Left renal cortex interstitium (tissue), 4 donors: ENCODE results near the gene MBNL1. TPM values are rescaled to one million over a fixed set of nuclear protein-coding genes. Genes with fewer than 3 reads are reported as not detected.
A peak's percentile ranks its signal among the peaks of the same experiment; 100 is the strongest.

Experiments
- DNase-seq, 4 donors: peaks; one replicate each; pipeline ENCODE4 v3.0.0-alpha.2; 2013; ENCODE audit warnings: low read depth in 4 of 4, low spot score in 2 of 4, missing footprints in 1 of 4
- polyA plus RNA-seq, 4 donors: library from polyadenylated mRNA; unstranded; fragments of 120-200 nt; gene quantifications; one replicate each; pipeline ENCODE4 v1.2.1, GENCODE V29; 2013; ENCODE audit not compliant: insufficient read length in 4 of 4

The MBNL1 gene
- polyA plus RNA-seq, 4 donors, result 47.8 to 55.1 (median 51.4) TPM

DNA sequence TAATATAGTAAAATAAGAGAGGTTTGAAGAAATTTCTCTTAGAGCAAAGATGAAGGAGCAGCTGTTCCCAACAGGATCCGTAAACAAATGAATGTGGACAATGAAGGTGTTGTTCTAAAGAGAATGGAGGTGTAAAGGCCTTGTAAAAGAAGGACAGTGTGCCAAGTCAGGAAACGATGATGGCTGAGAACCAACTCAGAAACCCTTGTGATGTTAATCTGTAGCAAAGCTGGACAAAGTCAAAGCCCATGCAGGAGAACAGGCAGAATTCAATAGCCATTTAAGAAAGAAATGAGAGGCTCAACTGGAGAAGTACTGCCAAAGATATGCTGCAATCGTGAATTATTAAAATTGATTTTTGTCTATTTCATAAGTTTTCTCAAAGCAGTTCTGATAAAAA, 192.2 kb downstream of the MBNL1 start:
- DNase-seq, result no peak

GRCh38 chr3:152461460-152461859, 192.7 kb downstream of the MBNL1 start:
- no peak for DNase-seq

GRCh38 chr3:152466784-152467183, 198.1 kb downstream of the MBNL1 start:
- DNase-seq, result no peak

- no peak for DNase-seq
These were observed 200.7 kb downstream of the MBNL1 start for GRCh38 chr3:152469248-152470025.

DNA sequence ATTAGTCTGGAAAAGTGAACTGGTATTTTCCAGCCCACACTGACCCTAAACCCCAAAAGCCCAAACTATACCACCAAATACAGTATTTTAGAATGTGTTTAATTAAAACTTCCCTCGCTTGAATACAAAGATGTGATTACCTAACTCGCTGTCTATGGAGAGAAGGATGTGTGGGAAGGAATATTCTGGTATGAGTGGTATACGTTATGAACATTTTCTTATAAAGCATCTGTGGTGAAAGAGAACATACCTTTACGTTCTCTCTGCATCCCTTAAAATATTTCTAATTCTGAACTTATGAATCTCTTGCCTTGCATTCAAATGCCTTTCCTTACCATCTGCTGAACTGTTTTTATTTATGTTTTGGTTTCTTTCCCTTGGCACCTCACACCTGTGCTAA, 201.4 kb downstream of the MBNL1 start:
- no peak for DNase-seq

GRCh38 chr3:152470893-152471292, 202.2 kb downstream of the MBNL1 start:
- no peak for DNase-seq

- DNase-seq, result peak in 3 of 4 donors; percentile 13 to 49 (median 29)
These were observed 203.3 kb downstream of the MBNL1 start for GRCh38 chr3:152471814-152472671.

DNA sequence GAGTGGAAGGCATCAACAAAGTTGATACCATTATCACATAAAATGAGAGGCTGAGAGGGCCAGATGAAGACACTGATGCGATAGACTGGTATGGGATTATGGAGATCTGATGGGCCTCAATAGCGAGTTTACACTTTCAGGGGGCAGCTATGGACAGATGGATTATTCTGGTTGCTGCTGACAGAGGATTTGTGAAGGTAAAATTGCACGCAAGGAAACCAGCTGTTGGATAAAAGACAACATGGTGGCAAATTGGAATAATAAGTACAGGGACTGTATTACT, 203.9 kb downstream of the MBNL1 start:
- no peak for DNase-seq

DNA sequence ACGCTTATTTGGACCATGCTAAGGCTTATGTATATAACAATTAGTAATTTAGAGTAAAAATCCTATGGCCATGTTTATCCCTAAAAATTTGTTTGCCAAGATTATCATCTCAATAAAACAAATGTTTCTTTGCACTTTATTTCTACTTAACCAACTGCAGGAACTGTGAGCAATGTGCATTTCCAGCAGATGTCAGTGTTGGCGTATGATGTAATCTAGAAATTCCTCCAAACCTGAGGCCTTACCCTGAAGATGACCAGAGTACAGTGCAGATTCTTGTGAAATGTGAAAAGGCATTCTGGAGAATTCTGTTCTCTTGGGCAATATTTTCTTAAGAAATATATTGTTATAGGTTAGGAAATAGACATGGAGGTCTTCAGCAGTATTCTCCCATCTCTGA, 205.9 kb downstream of the MBNL1 start:
- no peak for DNase-seq

DNA sequence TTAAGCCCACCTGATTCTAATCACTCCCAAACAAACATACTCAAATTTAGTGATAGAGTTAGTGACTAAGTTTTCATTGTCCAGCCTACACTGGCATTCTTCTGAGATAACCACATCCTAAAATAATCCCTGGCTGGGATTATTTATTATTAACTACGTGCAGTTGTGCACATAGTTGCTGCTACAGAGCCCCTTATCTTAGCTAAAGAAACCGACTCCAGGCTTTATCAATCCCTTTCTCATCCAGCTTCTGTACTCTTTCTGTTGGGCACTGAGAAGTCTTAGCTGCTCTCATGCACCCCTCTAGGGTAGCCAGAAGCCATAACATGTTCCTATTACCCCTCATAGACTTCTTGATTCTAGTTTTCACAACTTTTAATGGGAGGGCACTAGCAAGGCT, 208.7 kb downstream of the MBNL1 start:
- DNase-seq, result no peak

GRCh38 chr3:152480282-152480953, 211.7 kb downstream of the MBNL1 start:
- no peak for DNase-seq

GRCh38 chr3:152486364-152486763, 217.6 kb downstream of the MBNL1 start:
- no peak for DNase-seq

DNA sequence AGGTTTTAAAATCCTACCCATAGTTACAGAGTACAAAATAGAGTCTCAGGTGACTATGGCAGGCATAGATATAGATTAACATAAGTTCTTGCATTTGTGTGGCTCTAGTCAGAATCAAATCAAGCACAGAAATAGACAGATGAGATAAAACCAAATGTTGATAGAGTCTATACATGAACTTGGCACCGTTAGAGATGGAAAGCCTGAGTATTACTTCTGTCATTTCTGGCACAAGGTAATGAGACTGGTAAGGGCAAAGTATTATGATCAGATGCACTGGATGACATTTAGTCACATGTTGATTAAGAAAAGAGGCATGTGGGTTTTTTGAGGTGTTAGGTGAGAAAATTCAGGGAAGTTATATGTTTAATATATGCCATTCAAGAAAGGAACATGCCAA, 219.7 kb downstream of the MBNL1 start:
- no peak for DNase-seq

GRCh38 chr3:152491922-152492321, 223.2 kb downstream of the MBNL1 start:
- no peak for DNase-seq

DNA sequence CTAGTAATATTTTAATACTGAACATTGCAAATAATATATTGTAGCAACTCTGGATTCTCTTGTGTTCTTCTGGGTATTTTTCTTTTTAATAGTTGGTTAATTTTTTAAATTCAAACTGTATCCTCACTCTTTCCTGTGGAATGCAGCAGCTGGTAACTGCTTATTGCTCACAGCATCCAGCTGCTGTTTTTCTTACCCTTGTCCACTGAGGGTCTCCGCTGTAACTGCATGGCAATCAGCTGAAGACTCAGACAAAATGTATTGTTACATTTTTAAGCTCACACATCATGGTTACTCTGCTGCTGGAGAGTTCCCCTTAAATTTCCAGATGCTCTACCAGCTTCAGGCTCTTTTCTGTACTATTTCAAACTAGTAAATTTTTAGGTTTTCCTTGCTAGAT, 227.6 kb downstream of the MBNL1 start:
- no peak for DNase-seq

GRCh38 chr3:152496716-152497115, 228.0 kb downstream of the MBNL1 start:
- DNase-seq, result no peak

- no peak for DNase-seq
These were observed 228.7 kb downstream of the MBNL1 start for GRCh38 chr3:152497457-152497856.

GRCh38 chr3:152497890-152498289, 229.2 kb downstream of the MBNL1 start:
- DNase-seq, result no peak

DNA sequence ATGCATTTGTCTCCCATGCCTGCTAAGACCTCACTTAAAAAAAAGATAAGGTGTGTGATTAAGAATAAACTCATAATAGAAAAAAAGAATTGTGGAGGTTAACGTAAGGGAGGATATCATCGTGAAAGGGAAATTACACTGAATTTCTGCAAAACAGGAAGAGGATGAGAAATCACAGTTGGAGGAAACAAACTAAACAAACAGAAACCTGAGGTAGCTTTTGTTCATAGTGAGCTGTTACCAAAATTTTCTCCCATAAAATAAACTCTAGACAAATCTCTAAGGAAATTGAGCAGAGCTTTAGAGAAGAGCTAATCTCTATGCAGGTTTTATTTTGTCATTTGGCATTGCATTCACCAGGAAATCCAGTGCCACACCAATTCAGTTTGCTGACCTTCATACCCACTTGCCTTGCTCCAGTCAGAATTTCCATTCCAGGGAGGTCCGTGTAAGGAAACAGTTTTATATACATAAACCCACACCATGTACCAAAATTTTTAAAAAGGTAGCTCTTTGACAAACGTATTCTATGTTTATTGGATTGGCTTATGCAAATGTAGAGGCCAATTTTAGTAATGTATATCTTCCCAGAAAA, 231.2 kb downstream of the MBNL1 start:
- no peak for DNase-seq

DNA sequence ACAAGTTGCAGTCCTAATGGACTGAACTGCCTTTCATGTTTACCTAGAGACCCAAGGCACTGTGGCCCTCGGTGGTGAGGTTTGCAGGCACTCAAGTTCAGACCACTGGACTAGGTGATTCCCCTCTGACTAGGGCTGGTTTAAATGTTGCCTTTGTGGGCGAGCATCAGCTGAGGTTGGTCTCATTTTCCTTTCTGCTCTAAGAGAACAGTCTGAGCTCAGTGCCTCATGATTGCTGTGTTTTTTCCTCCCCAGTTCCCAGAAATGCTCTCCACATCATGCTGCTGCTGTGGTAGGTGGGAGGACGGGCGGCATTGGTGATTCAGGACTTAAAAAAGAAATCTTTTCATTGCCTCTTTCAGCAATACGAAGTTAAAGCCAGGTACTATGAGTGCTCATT, 237.2 kb downstream of the MBNL1 start:
- DNase-seq, result no peak

GRCh38 chr3:152508705-152509104, 240.0 kb downstream of the MBNL1 start:
- peak in 1 of 4 donors; percentile 2 for DNase-seq
